8988T (cell line): ENCODE results near the gene DLGAP3.
A peak's percentile ranks its signal among the peaks of the same experiment; 100 is the strongest.

Experiments
- DNase-seq: peaks from one replicate; pipeline ENCODE4 v3.0.0; 2011

The DLGAP3 gene

DNA sequence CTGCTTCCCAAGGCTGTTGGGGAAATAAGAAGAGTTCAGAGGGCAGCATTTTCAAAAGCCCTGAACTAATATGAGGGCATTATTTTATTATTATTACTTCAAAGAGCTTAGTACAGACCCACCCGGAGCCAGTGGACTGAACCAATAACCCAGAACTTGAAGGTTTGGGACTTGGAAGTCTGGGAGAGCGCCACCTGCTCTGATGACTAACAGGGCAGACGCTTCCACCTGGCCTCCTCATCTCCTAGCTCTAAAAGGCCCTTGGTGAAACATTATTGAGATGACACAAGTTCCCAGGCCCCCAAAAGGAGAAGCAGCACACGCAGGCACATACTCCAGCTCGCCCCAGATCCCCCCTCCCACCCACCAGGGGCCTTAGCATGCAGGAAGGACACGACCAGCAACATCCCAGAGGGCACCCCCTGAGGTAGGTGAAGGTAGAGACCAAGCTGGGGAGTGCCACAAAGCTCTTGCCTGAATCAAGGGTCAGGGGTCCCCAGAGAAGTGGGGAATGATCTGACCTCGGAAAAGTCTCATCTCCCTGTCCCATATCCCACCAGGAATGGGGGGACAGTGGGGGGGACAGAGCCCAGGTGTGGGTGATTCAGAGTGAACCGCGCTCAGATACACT lies 1.3 kb downstream of the DLGAP3 start:
- DNase-seq, result no peak

GRCh38 chr1:34927316-34927715 lies 2.1 kb downstream of the DLGAP3 start:
- no peak for DNase-seq

GRCh38 chr1:34926894-34927293 lies 2.6 kb downstream of the DLGAP3 start:
- no peak for DNase-seq

DNA sequence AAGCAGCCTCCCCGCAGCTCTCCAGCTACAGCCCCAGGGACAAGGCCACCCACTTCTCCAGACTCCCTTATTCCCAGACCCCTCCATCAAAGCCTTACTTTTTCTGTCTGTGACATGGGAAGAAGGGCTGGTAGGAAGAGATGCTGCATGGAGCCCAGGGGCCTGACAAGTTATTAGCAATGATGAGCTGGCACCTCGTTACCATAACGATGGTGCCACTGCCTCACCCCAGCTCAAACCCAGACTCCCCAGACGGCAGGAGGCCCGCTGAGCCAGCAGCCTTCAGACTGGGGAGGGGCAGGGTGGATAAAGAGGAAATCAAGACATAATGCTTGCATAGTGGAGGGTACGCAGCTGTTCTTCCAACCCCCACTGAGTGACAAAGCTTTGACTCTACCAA lies 3.3 kb downstream of the DLGAP3 start:
- DNase-seq, result no peak

DNA sequence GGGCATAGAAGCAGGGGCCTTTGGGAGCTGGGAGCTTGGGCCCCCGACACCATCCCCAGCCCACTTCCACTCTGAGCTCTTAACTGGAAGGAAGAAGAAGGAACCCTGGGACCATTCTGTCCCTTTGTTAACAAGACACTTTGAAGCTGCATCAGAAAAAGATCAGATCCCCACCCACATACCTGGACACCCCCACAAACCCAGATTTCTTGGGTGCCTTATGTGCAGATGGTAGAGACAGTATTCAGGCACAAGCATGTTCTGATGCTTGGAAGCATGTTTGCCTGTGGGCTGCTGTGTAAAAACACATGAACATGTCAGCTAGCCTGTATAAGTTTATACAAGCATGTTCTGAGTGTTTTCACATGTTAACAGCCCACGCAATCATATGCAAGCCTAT lies 3.7 kb downstream of the DLGAP3 start:
- no peak for DNase-seq

DNA sequence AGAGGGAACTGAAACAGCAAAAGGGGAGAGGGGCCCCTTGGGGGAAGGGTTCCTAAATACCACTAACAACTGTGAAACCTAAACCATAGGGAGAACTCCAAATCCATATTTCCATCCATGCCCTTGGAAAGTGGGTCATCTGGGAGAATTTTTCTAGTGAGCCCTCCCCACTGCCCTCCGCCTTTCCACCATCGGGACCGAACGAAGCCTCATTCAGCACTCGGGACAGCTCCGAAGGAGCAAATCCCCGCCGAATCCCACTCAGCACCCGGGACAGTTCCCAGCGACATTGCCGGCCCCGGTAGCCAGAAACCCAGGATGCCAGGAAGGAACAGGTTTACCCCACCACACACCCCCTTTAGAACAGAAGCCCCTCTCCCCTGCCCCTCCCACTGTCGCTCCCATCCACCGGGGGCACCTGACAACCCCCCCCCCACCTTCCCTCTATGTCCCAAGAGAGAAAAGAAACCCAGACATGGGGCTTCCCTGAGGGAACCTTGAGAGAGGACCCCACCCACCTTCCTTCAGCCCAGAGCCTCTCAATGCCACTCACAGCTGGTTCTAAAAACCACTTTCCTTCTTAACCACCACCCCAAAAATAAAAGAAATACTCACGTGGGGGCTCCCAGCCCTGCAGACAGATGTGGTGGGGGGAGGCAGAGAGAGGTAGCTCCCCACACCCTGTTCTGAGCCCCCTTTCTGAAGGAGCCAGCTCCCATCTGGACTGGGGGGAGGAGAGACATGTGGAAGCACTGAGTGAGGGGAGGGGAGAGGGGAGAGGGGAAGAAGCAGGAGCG lies 4.5 kb downstream of the DLGAP3 start:
- peak; percentile 77 for DNase-seq

DNA sequence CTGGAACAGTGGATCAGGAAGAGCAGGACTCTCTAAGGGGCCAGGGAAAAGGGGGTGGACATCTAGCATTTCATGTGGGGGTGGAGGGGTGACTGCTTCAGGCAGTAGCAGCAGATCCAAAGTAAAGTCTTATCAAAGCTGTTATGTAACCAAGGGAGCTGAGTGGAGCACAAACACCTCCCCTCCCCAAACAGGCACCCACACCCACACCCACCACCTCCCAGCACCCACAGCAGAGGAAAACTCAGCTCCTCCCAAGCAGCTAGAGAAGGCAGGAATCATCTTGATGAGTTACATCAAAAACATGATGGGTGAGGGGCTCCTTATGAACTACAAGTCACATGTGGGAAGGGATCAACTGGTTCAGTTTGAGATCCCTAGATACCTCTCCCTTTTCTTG lies 6.0 kb downstream of the DLGAP3 start:
- no peak for DNase-seq

- no peak for DNase-seq
Observed at GRCh38 chr1:34918977-34919561, 10.4 kb downstream of the DLGAP3 start.

DNA sequence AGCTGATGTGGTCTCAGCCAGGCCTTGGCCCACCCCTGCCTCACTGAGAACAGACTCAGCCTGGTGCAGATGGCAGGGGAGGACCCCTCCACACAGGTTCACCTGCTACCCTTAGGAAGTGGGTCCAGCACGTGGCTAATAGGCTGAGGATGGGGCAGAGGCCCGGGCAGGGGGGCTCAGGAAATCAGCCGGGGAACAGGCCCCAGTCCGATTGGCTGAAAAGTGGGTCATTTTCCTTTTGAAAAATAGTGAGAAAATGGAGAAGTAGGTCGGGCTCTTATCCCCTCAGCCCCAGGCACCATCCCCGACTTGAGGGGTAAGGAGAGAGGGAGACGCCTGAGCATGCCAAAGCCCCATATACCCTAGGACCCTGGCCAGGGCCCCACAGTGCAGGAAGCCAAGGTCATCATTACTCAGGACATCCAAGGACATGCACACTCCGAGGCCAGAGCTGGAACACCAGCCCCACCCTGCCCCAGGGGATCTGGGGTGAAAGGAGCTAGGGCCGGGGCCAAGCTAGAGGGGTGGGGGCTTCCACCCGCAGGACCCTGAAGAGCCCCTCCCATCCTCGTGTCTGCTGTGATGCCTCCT lies 11.0 kb downstream of the DLGAP3 start:
- DNase-seq, result no peak

- DNase-seq, result no peak
Observed at GRCh38 chr1:34917017-34917416, 12.4 kb downstream of the DLGAP3 start.

DNA sequence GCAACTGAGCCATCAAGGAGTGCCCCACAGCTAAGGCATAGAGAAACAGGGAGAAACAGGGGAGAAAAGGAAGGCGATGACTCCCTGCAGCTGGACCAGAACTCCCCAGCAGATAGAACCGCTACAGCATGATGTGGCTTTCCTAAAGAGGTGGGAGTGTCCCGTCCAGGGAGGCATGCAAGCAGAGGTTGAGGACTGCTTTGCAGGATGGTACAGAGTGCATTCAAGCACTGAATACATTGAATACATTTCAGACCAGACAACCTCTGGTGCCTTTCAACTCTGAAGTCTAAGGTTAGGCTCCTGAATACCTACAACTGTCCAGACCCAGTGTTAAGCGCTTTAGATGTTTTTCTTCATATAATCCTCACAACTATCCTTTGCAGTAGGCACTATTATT lies 13.3 kb downstream of the DLGAP3 start:
- DNase-seq, result no peak

GRCh38 chr1:34915521-34915920 lies 13.9 kb downstream of the DLGAP3 start:
- no peak for DNase-seq

- no peak for DNase-seq
Observed at GRCh38 chr1:34914958-34915357, 14.5 kb downstream of the DLGAP3 start.

- DNase-seq, result no peak
Observed at GRCh38 chr1:34911465-34911864, 18.0 kb downstream of the DLGAP3 start.

- DNase-seq, result no peak
Observed at GRCh38 chr1:34910425-34910824, 19.0 kb downstream of the DLGAP3 start.

- DNase-seq, result no peak
Observed at GRCh38 chr1:34908369-34908768, 21.1 kb downstream of the DLGAP3 start.

GRCh38 chr1:34907487-34908090 lies 21.9 kb downstream of the DLGAP3 start:
- no peak for DNase-seq

DNA sequence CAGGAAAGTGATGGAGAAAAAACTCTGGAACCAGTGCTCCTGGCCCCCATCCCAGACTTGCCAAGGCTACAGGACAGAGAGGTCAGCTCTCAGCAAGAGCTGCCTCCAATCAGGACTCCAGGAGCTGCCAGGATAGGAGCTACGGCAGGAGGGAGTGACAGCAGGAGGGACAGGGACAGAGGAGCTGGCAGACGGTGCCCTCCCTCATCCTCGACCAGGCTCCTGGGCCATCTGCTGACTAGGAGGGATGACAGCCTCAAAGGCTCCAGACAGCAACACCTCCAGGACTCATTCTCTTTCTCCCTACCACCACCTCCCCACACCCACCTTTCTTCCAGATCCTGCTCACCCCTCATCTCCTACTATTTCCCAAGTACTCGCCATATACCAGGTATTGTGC lies 22.7 kb downstream of the DLGAP3 start:
- DNase-seq, result no peak

DNA sequence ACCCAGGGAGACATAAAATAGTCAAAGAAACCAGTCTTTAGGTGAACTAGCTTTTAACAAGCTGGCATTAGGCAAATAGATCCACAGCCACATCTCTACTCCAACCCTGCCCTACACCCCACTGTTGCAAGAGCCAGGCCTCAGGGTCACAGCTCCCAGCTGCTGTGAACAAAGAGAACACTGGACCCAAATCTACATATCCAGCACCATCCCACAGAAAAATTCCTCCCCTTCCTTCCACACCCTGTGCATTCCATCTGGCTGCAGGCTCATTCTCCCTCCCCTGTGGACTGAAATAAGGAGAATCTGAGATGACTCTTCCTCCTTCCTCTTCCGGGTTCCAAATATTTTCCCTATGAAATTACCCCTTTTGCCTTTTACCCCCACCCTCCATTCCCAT lies 23.2 kb downstream of the DLGAP3 start:
- DNase-seq, result no peak

GRCh38 chr1:34905098-34905459 lies 24.4 kb downstream of the DLGAP3 start:
- DNase-seq, result no peak

GRCh38 chr1:34904236-34905097 lies 25.0 kb downstream of the DLGAP3 start:
- no peak for DNase-seq

DNA sequence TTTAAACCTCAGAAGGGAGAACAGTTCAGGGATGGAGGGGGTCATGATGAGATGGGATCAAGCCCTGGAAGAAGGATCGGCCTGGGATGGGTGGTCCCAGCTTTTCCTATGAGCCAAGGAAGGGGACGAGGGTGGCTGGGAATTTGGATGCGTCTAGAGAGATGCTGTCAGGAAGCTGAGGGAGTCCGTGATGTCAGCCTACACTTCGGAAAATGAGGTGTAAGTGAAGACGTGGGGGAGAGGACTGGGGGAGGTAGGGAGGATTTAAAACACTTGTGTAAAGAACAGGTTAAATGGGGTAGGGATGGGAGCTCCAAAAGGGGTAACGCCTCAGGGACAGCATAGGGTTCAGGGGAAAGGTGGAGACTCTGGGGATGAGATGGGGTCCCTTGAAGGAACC lies 27.5 kb downstream of the DLGAP3 start:
- no peak for DNase-seq
